Small intestine (tissue), 7 donors: ENCODE data around the gene IGSF21. TPM values are rescaled to one million over a fixed set of nuclear protein-coding genes. Genes with fewer than 3 reads are reported as not detected.

Experiments
- DNase-seq, 2 donors: peaks; one replicate each; pipeline versions ENCODE4 v3.0.0 to v3.0.0-alpha.2; 2013
- FAIRE-seq: peaks from 2 replicates; lab custom pipeline; 2012; peaks lifted over from hg19 to GRCh38; lab: Jason Lieb, UNC
- H3K27ac ChIP-seq, 3 donors: one replicate each; pipeline ENCODE4 v1.5.1; 2013; ENCODE audit warnings: low read length in 2 of 3, mild to moderate bottlenecking in 2 of 3, control low read depth in 1 of 3, inconsistent platforms in 1 of 3, low read depth in 1 of 3, moderate library complexity in 1 of 3
- H3K27me3 ChIP-seq, 3 donors: one replicate each; pipeline ENCODE4 v1.6.1; 2013; ENCODE audit warnings: low read length in 3 of 3, inconsistent platforms in 1 of 3; ENCODE audit not compliant: control insufficient read depth in 3 of 3, insufficient read depth in 3 of 3
- H3K36me3 ChIP-seq, 3 donors: one replicate each; pipeline ENCODE4 v1.6.1; 2013; ENCODE audit warnings: low read length in 3 of 3, inconsistent platforms in 1 of 3, low read depth in 1 of 3, mild to moderate bottlenecking in 1 of 3, moderate library complexity in 1 of 3; ENCODE audit not compliant: control insufficient read depth in 3 of 3, insufficient read depth in 2 of 3
- H3K4me1 ChIP-seq, 3 donors: one replicate each; pipeline ENCODE4 v1.6.1; 2013; ENCODE audit warnings: low read length in 2 of 3, inconsistent platforms in 1 of 3, low read depth in 1 of 3, mild to moderate bottlenecking in 1 of 3, moderate library complexity in 1 of 3; ENCODE audit not compliant: control insufficient read depth in 3 of 3, insufficient read depth in 2 of 3
- H3K4me3 ChIP-seq, 3 donors: one replicate each; pipeline ENCODE4 v1.5.1; 2013; ENCODE audit warnings: low read length in 3 of 3, control low read depth in 1 of 3, inconsistent platforms in 1 of 3, low read depth in 1 of 3, mild to moderate bottlenecking in 1 of 3, moderate library complexity in 1 of 3
- H3K9me3 ChIP-seq, 2 donors: one replicate each; pipeline ENCODE4 v1.6.1; 2013; ENCODE audit warnings: low read depth in 1 of 2, low read length in 1 of 2; ENCODE audit not compliant: control insufficient read depth in 2 of 2, insufficient read depth in 1 of 2
- WGBS, 3 donors: extraction: QIAGEN DNeasy Blood & Tissue Kit; methylation state at CpG; one replicate each; pipeline ENCODE4 v1.1.7; 2013; 5-methylcytosine and 5-hydroxymethylcytosine counted together
- polyA plus RNA-seq, 4 donors: library from polyadenylated mRNA; stranded (reverse) in 3 of 4; unstranded in 1 of 4; fragments of 200-250 nt in 3 of 4; fragments of 120-200 nt in 1 of 4; gene quantifications; one replicate each; pipeline versions ENCODE4 v1.2.1 to v1.2.3, GENCODE V29; 2013
- donor health status: healthy with polysubstance abuse.
- donor health status: control.
- donor health status: control.
- donor health status: Bipolar disorder and iron deficiency.
- donor health status: healthy.

The IGSF21 gene
- polyA plus RNA-seq, 4 donors: 0.18 to 0.38 TPM; not detected in 2

- no peaks in the 10 kb centered on the region for H3K9me3 ChIP-seq
- no peak overlapping the region for H3K27ac ChIP-seq
- no peak overlapping the region for H3K4me3 ChIP-seq
- WGBS, 3 donors: 3 to 6% (median 5%) methylated on average over 57 to 60 of the region's 60 CpGs
- no peak for FAIRE-seq
- peak in 1 of 2 donors; percentile 4 for DNase-seq
- no peaks in the 10 kb centered on the region for H3K36me3 ChIP-seq
- peaks cover 25 to 70% (median 47%) of the 10 kb centered on the region in 3 donors for H3K27me3 ChIP-seq
- no peaks in the 10 kb centered on the region for H3K4me1 ChIP-seq
These were observed 2.4 kb downstream of the IGSF21 start for GRCh38 chr1:18109756-18110597.

- Histone ChIP-seq H3K27me3 (peaks cover 25 to 64% (median 47%) of the 10 kb centered on the region in 3 donors), H3K9me3 (no peaks in the 10 kb centered on the region), H3K4me3 (no peak overlapping the region), H3K27ac (no peak overlapping the region), H3K36me3 (no peaks in the 10 kb centered on the region), H3K4me1 (no peaks in the 10 kb centered on the region)
- DNase-seq (no peak), FAIRE-seq (no peak)
- 3 to 16% (median 10%) methylated on average over 17 of the region's 17 CpGs for WGBS, 3 donors
These were observed 3.0 kb downstream of the IGSF21 start for GRCh38 chr1:18110598-18110939.

GRCh38 chr1:18110968-18111367 lies 3.4 kb downstream of the IGSF21 start:
- DNase-seq: no peak
- Histone ChIP-seq H3K36me3 (no peaks in the 10 kb centered on the region), H3K27ac (no peak overlapping the region), H3K4me3 (no peak overlapping the region), H3K27me3 (peaks cover 25 to 61% (median 47%) of the 10 kb centered on the region in 3 donors), H3K9me3 (no peaks in the 10 kb centered on the region), H3K4me1 (no peaks in the 10 kb centered on the region)
- 2 to 6% (median 5%) methylated on average over 11 to 30 of the region's 30 CpGs for WGBS, 3 donors
- FAIRE-seq: no peak

- no peaks in the 10 kb centered on the region for H3K36me3 ChIP-seq
- no peak for DNase-seq
- H3K27ac ChIP-seq: no peak overlapping the region
These were observed 4.2 kb downstream of the IGSF21 start for GRCh38 chr1:18111605-18112297.

GRCh38 chr1:18112611-18113010 lies 5.0 kb downstream of the IGSF21 start:
- DNase-seq (no peak), FAIRE-seq (no peak)
- no peaks in the 10 kb centered on the region for H3K4me1 ChIP-seq
- peaks cover 25 to 51% (median 44%) of the 10 kb centered on the region in 3 donors for H3K27me3 ChIP-seq
- no peak overlapping the region for H3K4me3 ChIP-seq
- WGBS, 3 donors: 90 to 95% (median 92%) methylated on average over 3 of the region's 3 CpGs
- no peak overlapping the region for H3K27ac ChIP-seq
- no peaks in the 10 kb centered on the region for H3K9me3 ChIP-seq
- H3K36me3 ChIP-seq: no peaks in the 10 kb centered on the region

More at GRCh38 chr1:18111605-18112297, 4.2 kb downstream of the IGSF21 start:
- FAIRE-seq: no peak
- Histone ChIP-seq H3K27me3 (peaks cover 25 to 58% (median 47%) of the 10 kb centered on the region in 3 donors), H3K9me3 (no peaks in the 10 kb centered on the region), H3K4me1 (no peaks in the 10 kb centered on the region), H3K4me3 (no peak overlapping the region)
- 43 to 44% (median 43%) methylated on average over 12 of the region's 12 CpGs for WGBS, 3 donors

- no peaks in the 10 kb centered on the region for H3K9me3 ChIP-seq
- no peak for FAIRE-seq
- no peak for DNase-seq
- H3K27me3 ChIP-seq: peaks cover 14 to 36% (median 33%) of the 10 kb centered on the region in 3 donors
- no peak overlapping the region for H3K27ac ChIP-seq
- no peak overlapping the region for H3K4me3 ChIP-seq
- 62 to 77% (median 63%) methylated on average over 3 of the region's 3 CpGs for WGBS, 3 donors
- no peaks in the 10 kb centered on the region for H3K36me3 ChIP-seq
- no peaks in the 10 kb centered on the region for H3K4me1 ChIP-seq
These were observed 7.3 kb downstream of the IGSF21 start for GRCh38 chr1:18114726-18115410.

GRCh38 chr1:18116777-18117176 lies 9.2 kb downstream of the IGSF21 start:
- WGBS, 3 donors: 83 to 93% (median 91%) methylated on average over 1 of the region's 1 CpG
- no peaks in the 10 kb centered on the region for H3K4me1 ChIP-seq
- no peak for DNase-seq
- no peaks in the 10 kb centered on the region for H3K9me3 ChIP-seq
- no peaks in the 10 kb centered on the region for H3K36me3 ChIP-seq
- no peak overlapping the region for H3K4me3 ChIP-seq
- peaks cover 3 to 23% (median 14%) of the 10 kb centered on the region in 3 donors for H3K27me3 ChIP-seq
- H3K27ac ChIP-seq: no peak overlapping the region
- no peak for FAIRE-seq

GRCh38 chr1:18118078-18118477 lies 10.5 kb downstream of the IGSF21 start:
- no peak overlapping the region for H3K27ac ChIP-seq
- no peak overlapping the region for H3K4me3 ChIP-seq
- FAIRE-seq (no peak), DNase-seq (no peak)
- no peaks in the 10 kb centered on the region for H3K4me1 ChIP-seq
- WGBS, 3 donors: 36 to 38% (median 37%) methylated on average over 13 of the region's 13 CpGs
- H3K27me3 ChIP-seq: peaks cover 0 to 12% (median 5%) of the 10 kb centered on the region in 3 donors
- no peaks in the 10 kb centered on the region for H3K36me3 ChIP-seq
- no peaks in the 10 kb centered on the region for H3K9me3 ChIP-seq
